H9 (cell line): ENCODE results near the gene MICA. TPM values are rescaled to one million over a fixed set of nuclear protein-coding genes. Genes with fewer than 3 reads are reported as not detected.

Experiments used
- DNase-seq: peaks from one replicate; pipeline ENCODE4 v3.0.0-alpha.2; 2017
- H2AFZ ChIP-seq: one replicate; pipeline ENCODE4 v1.6.1; 2013; ENCODE audit warnings: mild to moderate bottlenecking, low read length, control low read depth, moderate library complexity
- H2AK5ac ChIP-seq: 2 replicates; pipeline ENCODE4 v1.6.1; 2013; ENCODE audit warnings: low read length, control low read depth, mixed read lengths; ENCODE audit not compliant: insufficient read length
- H2BK120ac ChIP-seq: one replicate; pipeline ENCODE4 v1.6.1; 2013; ENCODE audit warnings: low read depth, mild to moderate bottlenecking, low read length, control low read depth, inconsistent platforms; ENCODE audit not compliant: poor library complexity, severe bottlenecking
- H2BK12ac ChIP-seq: 2 replicates; pipeline ENCODE4 v1.6.1; 2013; ENCODE audit warnings: low read length, control low read depth, mixed read lengths, low read depth; ENCODE audit not compliant: insufficient read length
- H2BK15ac ChIP-seq: 2 replicates; pipeline ENCODE4 v1.6.1; 2013; ENCODE audit warnings: low read depth, low read length, control low read depth
- H2BK20ac ChIP-seq: one replicate; pipeline ENCODE4 v1.6.1; 2013; ENCODE audit warnings: low read depth, mild to moderate bottlenecking, low read length, control low read depth, inconsistent platforms; ENCODE audit not compliant: poor library complexity, severe bottlenecking
- H2BK5ac ChIP-seq: 2 replicates; pipeline ENCODE4 v1.6.1; 2013; ENCODE audit warnings: low read length, control low read depth, mixed read lengths; ENCODE audit not compliant: insufficient read length
- H3K14ac ChIP-seq: 2 replicates; pipeline ENCODE4 v1.6.1; 2013; ENCODE audit warnings: low read length, control low read depth; ENCODE audit not compliant: insufficient read depth
- H3K18ac ChIP-seq: 2 replicates; pipeline ENCODE4 v1.6.1; 2013; ENCODE audit warnings: low read depth, mild to moderate bottlenecking, mixed read lengths, low read length, control low read depth; ENCODE audit not compliant: insufficient read length
- H3K23ac ChIP-seq: 2 replicates; pipeline ENCODE4 v1.6.1; 2013; ENCODE audit warnings: low read length, control low read depth, mixed read lengths, low read depth; ENCODE audit not compliant: insufficient read length
- H3K23me2 ChIP-seq: 2 replicates; pipeline ENCODE4 v1.6.1; 2013; ENCODE audit warnings: low read depth, mild to moderate bottlenecking, mixed read lengths, low read length, control low read depth; ENCODE audit not compliant: insufficient read length, poor library complexity, severe bottlenecking
- H3K27ac ChIP-seq: 2 replicates; pipeline ENCODE4 v1.5.1; 2013; ENCODE audit warnings: low read length, control low read depth, mixed read lengths, low read depth; ENCODE audit not compliant: insufficient read length
- H3K27me3 ChIP-seq: 2 replicates; pipeline ENCODE4 v1.6.1; 2013; ENCODE audit warnings: low read length, control low read depth, inconsistent platforms; ENCODE audit not compliant: insufficient read depth
- H3K4ac ChIP-seq: 2 replicates; pipeline ENCODE4 v1.6.1; 2013; ENCODE audit warnings: low read depth, mild to moderate bottlenecking, control low read depth, inconsistent platforms, low read length, moderate library complexity
- H3K4me1 ChIP-seq: 2 replicates; pipeline ENCODE4 v1.6.1; 2013; ENCODE audit warnings: low read length, control low read depth, inconsistent platforms; ENCODE audit not compliant: insufficient read depth
- H3K4me2 ChIP-seq: 2 replicates; pipeline ENCODE4 v1.6.1; 2013; ENCODE audit warnings: low read length, control low read depth, mixed read lengths; ENCODE audit not compliant: insufficient read length, insufficient read depth
- H3K56ac ChIP-seq: 2 replicates; pipeline ENCODE4 v1.6.1; 2013; ENCODE audit warnings: low read depth, mild to moderate bottlenecking, mixed read lengths, low read length, control low read depth; ENCODE audit not compliant: insufficient read length
- H3K79me1 ChIP-seq: 2 replicates; pipeline ENCODE4 v1.6.1; 2013; ENCODE audit warnings: low read depth, mild to moderate bottlenecking, moderate library complexity, low read length, control low read depth, inconsistent platforms; ENCODE audit not compliant: insufficient read depth, poor library complexity, severe bottlenecking
- H3K79me2 ChIP-seq: 2 replicates; pipeline ENCODE4 v1.6.1; 2013; ENCODE audit warnings: low read length, control low read depth, inconsistent platforms; ENCODE audit not compliant: insufficient read depth
- H3K9ac ChIP-seq: 2 replicates; pipeline ENCODE4 v1.6.1; 2013; ENCODE audit warnings: low read length, control low read depth, mixed read lengths; ENCODE audit not compliant: insufficient read length; ENCODE audit errors: extremely low read depth
- H3K9me3 ChIP-seq: one replicate; pipeline ENCODE4 v1.6.1; 2013; ENCODE audit warnings: low read depth, low read length, inconsistent platforms; ENCODE audit not compliant: control insufficient read depth
- H3T11ph ChIP-seq: one replicate; pipeline ENCODE4 v1.6.1; 2013; ENCODE audit warnings: mild to moderate bottlenecking, low read length, control low read depth, inconsistent platforms
- H4K20me1 ChIP-seq: one replicate; pipeline ENCODE4 v1.6.1; 2013; ENCODE audit not compliant: control insufficient read depth, insufficient read length, insufficient read depth
- H4K5ac ChIP-seq: 2 replicates; pipeline ENCODE4 v1.6.1; 2013; ENCODE audit warnings: low read depth, mild to moderate bottlenecking, mixed read lengths, low read length, control low read depth; ENCODE audit not compliant: insufficient read length
- H4K8ac ChIP-seq: replicated peaks from 2 replicates; pipeline ENCODE4 v1.6.1; 2013; ENCODE audit warnings: low read length, control low read depth, mixed read lengths, low read depth; ENCODE audit not compliant: insufficient read length
- H4K91ac ChIP-seq: 2 replicates; pipeline ENCODE4 v1.6.1; 2013; ENCODE audit warnings: low read depth, mild to moderate bottlenecking, moderate library complexity, mixed read lengths, low read length, control low read depth; ENCODE audit not compliant: insufficient read length
- H3K27ac Mint-ChIP-seq, 3 experiments: 2 replicates in 2 of 3; 3 replicates in 1 of 3; pipeline ENCODE4 v1.8.0; 2020 to 2021; ENCODE audit warnings: mixed read lengths in 3 of 3, mild to moderate bottlenecking in 1 of 3, moderate library complexity in 1 of 3
- H3K27me3 Mint-ChIP-seq: 2 replicates; pipeline ENCODE4 v1.8.0; 2021; ENCODE audit warnings: low read depth, mild to moderate bottlenecking, moderate library complexity, mixed read lengths
- H3K36me3 Mint-ChIP-seq, 3 experiments: 2 replicates in 2 of 3; 3 replicates in 1 of 3; pipeline ENCODE4 v1.8.0; 2020 to 2021; ENCODE audit warnings: low read depth in 3 of 3, mixed read lengths in 3 of 3; ENCODE audit not compliant: insufficient read depth in 1 of 3
- H3K4me1 Mint-ChIP-seq, 2 experiments: 2 replicates each; pipeline ENCODE4 v1.8.0; 2020; ENCODE audit warnings: mixed read lengths in 2 of 2
- H3K4me3 Mint-ChIP-seq, 2 experiments: 2 replicates in 1 of 2; 3 replicates in 1 of 2; pipeline ENCODE4 v1.8.0; 2020 to 2021; ENCODE audit warnings: mild to moderate bottlenecking in 2 of 2, mixed read lengths in 2 of 2, moderate library complexity in 1 of 2
- H3K9me3 Mint-ChIP-seq, 2 experiments: 2 replicates in 1 of 2; 3 replicates in 1 of 2; pipeline ENCODE4 v1.8.0; 2020; ENCODE audit warnings: mild to moderate bottlenecking in 2 of 2, mixed read lengths in 2 of 2, moderate library complexity in 1 of 2
- CTCF ChIP-seq: fragments of 200-600 bp; sonication (generic); conservative IDR thresholded peaks from 3 replicates; pipeline ENCODE4 v1.8.0; 2021; ENCODE audit warnings: antibody characterized with exemption, mild to moderate bottlenecking
- total RNA-seq: library from RNA; stranded (reverse); gene quantifications from 2 replicates; pipeline ENCODE4 v1.2.1, GENCODE V29; 2021

The MICA gene
- total RNA-seq, 1 experiment from 2014 or later: 8.5 TPM

- no peak overlapping the region for H3K14ac ChIP-seq
- no peak overlapping the region for H4K8ac ChIP-seq
- no peak overlapping the region for H2BK5ac ChIP-seq
- H4K20me1 ChIP-seq: no peaks in the 10 kb centered on the region
- no peak overlapping the region for H3K9ac ChIP-seq
- H3K4me2 ChIP-seq: no peak overlapping the region
- H2BK15ac ChIP-seq: no peak overlapping the region
- no peak overlapping the region for H3K4ac ChIP-seq
- peaks cover 25 to 27% of the 10 kb centered on the region in 2 experiments for H3K4me1 Mint-ChIP-seq
- H3K23me2 ChIP-seq: peaks cover 5% of the 10 kb centered on the region
- no peak overlapping the region for H3K56ac ChIP-seq
- no peaks in the 10 kb centered on the region for H3K27me3 ChIP-seq
- no peak overlapping the region for H2BK12ac ChIP-seq
- no peak overlapping the region for H3T11ph ChIP-seq
- H3K27ac ChIP-seq: no peak overlapping the region
- no peak overlapping the region for H4K91ac ChIP-seq
- H3K4me1 ChIP-seq: peaks cover 2% of the 10 kb centered on the region; the same call in 1 of the 2 replicates
- peaks cover 16 to 27% (median 22%) of the 10 kb centered on the region in 3 experiments; a peak in 6 of 7 replicates for H3K36me3 Mint-ChIP-seq
- no peak for DNase-seq
- H2BK120ac ChIP-seq: no peak overlapping the region
- H2BK20ac ChIP-seq: no peak overlapping the region
- TF ChIP-seq CTCF: no peak
- H3K23ac ChIP-seq: no peak overlapping the region
- no peak overlapping the region for H2AFZ ChIP-seq
- H3K9me3 ChIP-seq: no peaks in the 10 kb centered on the region
- H4K5ac ChIP-seq: no peak overlapping the region
- H3K79me2 ChIP-seq: peaks cover 26% of the 10 kb centered on the region; the same call in 1 of the 2 replicates
- no peaks in the 10 kb centered on the region; a peak in 1 of 5 replicates for H3K9me3 Mint-ChIP-seq
- no peak overlapping the region for H2AK5ac ChIP-seq
- peaks cover 5% of the 10 kb centered on the region for H3K79me1 ChIP-seq
- H3K4me3 Mint-ChIP-seq: no peak overlapping the region
- no peak overlapping the region for H3K27ac Mint-ChIP-seq
- H3K18ac ChIP-seq: no peak overlapping the region
- peaks cover 5% of the 10 kb centered on the region for H3K27me3 Mint-ChIP-seq
Measured at GRCh38 chr6:31407699-31408098, 4.3 kb downstream of the MICA start.
